GM18907 (cell line): ENCODE results near the gene CSF2.

Source experiments
- ATAC-seq: cut with Tn5 transposase; IDR thresholded peaks from one replicate; pipeline ENCODE4 v1.9.1; 2021; ENCODE audit warnings: mild to moderate bottlenecking, moderate library complexity; ENCODE audit not compliant: unreplicated experiment

Gene CSF2

GRCh38 chr5:132067941-132068808 is 5.4 kb upstream of the CSF2 start:
- ATAC-seq: no peak

DNA sequence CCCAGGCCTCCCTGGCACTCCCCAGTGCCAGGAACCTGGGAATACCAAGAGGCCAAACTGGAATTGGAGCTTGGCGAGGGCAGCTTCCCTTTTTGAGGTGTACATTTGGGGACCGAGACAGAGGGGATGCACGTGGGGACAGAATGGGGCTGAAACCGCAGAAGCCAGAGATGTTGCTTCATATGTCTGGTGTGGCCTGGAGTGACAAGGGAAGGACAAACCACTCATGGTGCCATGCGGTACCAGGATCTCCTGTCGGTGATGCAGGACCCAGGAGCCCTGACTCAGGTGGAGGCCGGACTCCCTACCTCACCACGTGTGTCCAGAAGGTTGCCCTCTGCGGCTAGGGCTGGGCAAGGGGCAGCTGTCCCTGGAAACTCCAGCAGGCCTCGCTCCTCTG is 4.0 kb upstream of the CSF2 start:
- no peak for ATAC-seq

- no peak for ATAC-seq
Observed at GRCh38 chr5:132069994-132070393, 3.6 kb upstream of the CSF2 start.

DNA sequence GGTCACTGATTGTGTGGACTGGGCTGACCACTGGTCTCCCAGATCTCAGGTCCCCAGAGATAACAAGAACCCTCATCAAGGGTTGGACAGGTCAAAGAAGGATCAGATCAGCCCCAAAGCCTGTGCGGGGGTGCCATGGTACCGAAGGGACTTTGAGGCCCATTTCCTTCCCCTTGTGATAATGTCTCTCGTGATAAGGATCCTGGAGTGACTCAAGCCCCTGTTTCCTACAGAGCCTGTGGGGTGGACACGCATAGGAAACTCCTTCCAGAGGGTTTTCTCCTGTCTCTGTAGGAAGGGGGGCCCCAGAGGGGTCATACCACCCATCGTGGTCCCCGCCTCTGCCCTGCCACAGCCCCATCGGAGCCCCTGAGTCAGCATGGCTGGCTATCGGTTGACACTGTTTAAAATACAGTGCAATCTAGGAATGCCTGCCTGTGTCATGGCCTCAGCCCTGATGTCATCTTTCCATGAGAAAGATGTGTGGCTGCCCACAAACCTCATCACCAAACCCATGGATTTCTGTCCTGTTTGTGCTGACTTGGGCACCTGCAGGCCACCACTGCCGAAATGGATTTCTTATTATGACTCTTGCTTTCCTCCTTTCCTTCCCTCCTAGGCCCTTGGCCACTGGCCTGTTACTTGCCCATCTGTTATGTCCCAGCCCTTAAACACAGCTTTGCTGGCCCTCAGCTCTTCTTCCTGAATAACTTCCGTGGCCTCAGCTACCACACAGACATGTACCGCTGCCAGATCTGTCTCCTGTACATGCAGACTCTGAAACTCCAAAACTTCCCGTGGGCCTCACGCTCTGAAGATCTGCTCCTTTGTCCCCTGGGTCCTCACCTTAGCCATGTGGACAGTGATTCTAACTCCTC is 2.9 kb upstream of the CSF2 start:
- no peak for ATAC-seq

- ATAC-seq: no peak
Observed at GRCh38 chr5:132071338-132071707, 2.3 kb upstream of the CSF2 start.

DNA sequence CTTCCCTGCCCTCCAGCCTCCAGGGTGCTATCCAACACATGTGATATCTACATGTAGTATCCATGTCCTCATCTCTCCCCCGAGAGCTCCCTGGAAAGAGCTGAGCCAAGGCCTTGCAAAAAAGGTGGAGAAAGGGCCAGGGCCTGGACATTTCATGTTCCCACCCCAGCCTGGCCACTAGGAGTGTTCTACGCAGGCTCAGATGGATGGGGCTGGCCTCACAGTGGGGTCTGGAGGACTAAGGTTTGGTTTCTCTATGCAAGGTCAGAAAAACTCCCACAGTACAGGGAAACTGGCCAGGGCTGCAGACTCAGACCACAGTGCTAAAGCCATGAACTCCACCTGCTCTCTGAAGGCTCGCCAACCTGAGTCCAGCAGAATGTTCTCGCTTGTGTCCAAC is 1.5 kb upstream of the CSF2 start:
- ATAC-seq: no peak

GRCh38 chr5:132072528-132072927 is 1.1 kb upstream of the CSF2 start:
- no peak for ATAC-seq

GRCh38 chr5:132074091-132074771 is 642 bp downstream of the CSF2 start:
- no peak for ATAC-seq

DNA sequence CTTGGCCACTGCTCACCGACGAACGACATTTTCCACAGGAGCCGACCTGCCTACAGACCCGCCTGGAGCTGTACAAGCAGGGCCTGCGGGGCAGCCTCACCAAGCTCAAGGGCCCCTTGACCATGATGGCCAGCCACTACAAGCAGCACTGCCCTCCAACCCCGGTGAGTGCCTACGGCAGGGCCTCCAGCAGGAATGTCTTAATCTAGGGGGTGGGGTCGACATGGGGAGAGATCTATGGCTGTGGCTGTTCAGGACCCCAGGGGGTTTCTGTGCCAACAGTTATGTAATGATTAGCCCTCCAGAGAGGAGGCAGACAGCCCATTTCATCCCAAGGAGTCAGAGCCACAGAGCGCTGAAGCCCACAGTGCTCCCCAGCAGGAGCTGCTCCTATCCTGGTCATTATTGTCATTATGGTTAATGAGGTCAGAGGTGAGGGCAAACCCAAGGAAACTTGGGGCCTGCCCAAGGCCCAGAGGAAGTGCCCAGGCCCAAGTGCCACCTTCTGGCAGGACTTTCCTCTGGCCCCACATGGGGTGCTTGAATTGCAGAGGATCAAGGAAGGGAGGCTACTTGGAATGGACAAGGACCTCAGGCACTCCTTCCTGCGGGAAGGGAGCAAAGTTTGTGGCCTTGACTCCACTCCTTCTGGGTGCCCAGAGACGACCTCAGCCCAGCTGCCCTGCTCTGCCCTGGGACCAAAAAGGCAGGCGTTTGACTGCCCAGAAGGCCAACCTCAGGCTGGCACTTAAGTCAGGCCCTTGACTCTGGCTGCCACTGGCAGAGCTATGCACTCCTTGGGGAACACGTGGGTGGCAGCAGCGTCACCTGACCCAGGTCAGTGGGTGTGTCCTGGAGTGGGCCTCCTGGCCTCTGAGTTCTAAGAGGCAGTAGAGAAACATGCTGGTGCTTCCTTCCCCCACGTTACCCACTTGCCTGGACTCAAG is 1.5 kb downstream of the CSF2 start:
- no peak for ATAC-seq

- no peak for ATAC-seq
Observed at GRCh38 chr5:132075719-132076077, 2.1 kb downstream of the CSF2 start.

DNA sequence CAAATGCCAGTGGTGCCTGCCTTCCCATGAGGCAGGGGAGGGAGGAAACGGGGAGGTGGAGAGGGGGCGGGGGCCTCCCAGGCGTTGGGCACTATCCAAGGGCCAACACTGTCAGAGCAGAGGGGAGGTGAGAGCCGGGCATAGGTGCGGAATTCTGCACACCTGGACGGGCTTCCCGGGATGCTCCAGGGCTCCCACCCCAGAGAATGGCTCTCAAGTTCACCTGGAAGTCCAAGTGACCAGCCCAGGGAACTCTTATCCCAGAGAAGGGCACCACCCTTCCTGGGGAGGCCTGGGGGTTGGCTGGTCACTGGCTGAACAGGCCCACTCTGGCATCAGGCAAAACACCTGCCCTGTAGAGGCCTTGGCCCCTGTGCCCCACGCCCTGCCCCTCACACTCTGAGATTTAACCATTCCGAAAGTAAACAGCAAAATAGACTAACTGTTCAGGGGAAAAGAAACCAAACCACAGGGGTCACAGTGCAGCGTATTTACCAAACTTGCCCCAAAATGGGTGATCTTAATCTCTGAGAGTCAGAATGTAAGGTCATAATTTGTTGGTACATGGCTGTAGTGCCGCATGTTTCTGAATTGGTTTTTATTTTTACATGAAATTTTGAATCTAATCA is 2.7 kb downstream of the CSF2 start:
- no peak for ATAC-seq

DNA sequence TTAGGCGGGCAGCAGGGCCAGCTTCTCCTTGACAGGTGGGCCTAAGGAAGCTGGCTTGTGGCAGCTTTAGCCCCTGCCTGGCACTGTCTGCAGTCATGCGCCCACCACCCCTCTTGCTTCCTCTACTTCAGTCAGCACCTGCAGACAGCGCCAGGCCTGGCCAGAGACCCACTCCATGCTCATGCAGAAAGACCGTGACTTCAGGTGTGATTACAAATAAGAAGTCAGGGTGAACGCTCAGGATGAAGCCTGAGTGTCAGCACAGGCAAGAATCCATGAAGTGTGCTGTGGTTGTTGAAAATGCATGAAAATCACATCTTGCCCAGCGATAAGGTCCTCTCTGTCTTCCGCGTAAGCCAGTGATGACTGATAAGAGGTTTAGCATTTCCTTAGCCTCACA is 3.4 kb downstream of the CSF2 start:
- ATAC-seq: no peak

GRCh38 chr5:132079081-132079480 is 5.5 kb downstream of the CSF2 start:
- ATAC-seq: no peak

DNA sequence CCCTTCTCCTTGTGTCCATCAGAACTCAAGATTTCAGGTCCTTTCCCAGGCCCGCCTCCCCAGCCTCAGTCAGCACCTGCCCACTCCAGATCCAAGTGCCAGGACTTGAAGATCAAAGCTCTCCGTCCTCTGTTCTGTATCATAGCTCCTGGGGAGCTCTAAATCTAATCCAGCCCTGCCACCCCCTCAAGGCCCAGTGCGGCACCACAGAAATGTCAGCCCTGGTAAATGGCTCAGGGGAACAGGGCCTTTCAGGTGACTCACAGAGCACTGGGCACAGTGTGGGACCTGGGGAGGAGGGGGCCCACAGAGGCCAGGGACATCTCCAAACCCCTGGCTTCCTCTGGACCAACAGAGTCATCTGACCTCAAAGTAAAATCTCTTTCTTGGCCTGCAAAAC is 6.0 kb downstream of the CSF2 start:
- no peak for ATAC-seq

- ATAC-seq: no peak
Observed at GRCh38 chr5:132080595-132080994, 7.0 kb downstream of the CSF2 start.

- no peak for ATAC-seq
Observed at GRCh38 chr5:132081458-132081857, 7.9 kb downstream of the CSF2 start.

- ATAC-seq: no peak
Observed at GRCh38 chr5:132082329-132083023, 8.9 kb downstream of the CSF2 start.

GRCh38 chr5:132083071-132083678 is 9.6 kb downstream of the CSF2 start:
- ATAC-seq: no peak

- no peak for ATAC-seq
Observed at GRCh38 chr5:132085686-132086085, 12.1 kb downstream of the CSF2 start.
